Spleen (tissue), 7 donors: Measurements from ENCODE around the gene KCNAB1.

ENCODE experiments used
- POLR2A ChIP-seq, 3 donors: fragments of 450-650 bp; IDR thresholded peaks; one replicate each; pipeline ENCODE4 v1.5.1; 2017; ENCODE audit warnings: antibody characterized with exemption in 3 of 3, mild to moderate bottlenecking in 1 of 3
- POLR2AphosphoS5 ChIP-seq, 3 donors: sonication (generic); formaldehyde crosslinking; IDR thresholded peaks; one replicate each; pipeline ENCODE4 v1.5.1; 2017; ENCODE audit warnings: antibody characterized with exemption in 3 of 3
- TF ChIP-seq, protein P1 (sequence below), 11 experiments: fragments of 200-600 bp in 7 of 11; fragments of 450-650 bp in 4 of 11; sonication (generic) in 4 of 11; IDR thresholded peaks in 8 of 11; conservative IDR thresholded peaks in 3 of 11; 1 replicate in 7 of 11; 2 replicates in 4 of 11; pipeline versions ENCODE4 v1.4.0 to v1.8.0; 2016 to 2021; ENCODE audit warnings: antibody characterized with exemption in 11 of 11, inconsistent platforms in 4 of 11, mild to moderate bottlenecking in 1 of 11
- donor health status: DM: no; HTN: no; CAD: no; lungs with moderate emphysema.
- donor health status: DM: no; HTN: no; CAD: no.
- donor health status: DM: no; HTN: no; CAD: no.

DNA sequence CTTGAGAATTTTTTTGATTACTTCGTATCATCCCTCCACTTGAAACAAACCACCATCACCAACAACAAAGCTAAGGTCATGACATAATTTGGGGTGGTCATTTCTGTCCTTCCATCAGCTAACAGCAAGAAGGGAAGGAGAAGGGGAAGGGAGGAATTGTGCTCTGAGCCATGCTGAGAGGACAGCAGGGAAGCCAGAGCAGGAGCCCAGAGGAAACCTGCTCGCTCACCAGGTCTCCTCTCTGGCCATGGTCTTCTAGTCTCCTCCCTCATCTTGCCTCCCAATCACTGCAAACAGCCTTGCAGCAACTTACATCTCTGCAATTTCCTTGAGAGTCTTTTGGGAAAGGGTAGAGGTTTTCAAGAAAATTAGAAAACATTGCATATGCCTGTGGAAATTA lies 237.9 kb downstream of the KCNAB1 start:
- TF ChIP-seq, protein P1, sequence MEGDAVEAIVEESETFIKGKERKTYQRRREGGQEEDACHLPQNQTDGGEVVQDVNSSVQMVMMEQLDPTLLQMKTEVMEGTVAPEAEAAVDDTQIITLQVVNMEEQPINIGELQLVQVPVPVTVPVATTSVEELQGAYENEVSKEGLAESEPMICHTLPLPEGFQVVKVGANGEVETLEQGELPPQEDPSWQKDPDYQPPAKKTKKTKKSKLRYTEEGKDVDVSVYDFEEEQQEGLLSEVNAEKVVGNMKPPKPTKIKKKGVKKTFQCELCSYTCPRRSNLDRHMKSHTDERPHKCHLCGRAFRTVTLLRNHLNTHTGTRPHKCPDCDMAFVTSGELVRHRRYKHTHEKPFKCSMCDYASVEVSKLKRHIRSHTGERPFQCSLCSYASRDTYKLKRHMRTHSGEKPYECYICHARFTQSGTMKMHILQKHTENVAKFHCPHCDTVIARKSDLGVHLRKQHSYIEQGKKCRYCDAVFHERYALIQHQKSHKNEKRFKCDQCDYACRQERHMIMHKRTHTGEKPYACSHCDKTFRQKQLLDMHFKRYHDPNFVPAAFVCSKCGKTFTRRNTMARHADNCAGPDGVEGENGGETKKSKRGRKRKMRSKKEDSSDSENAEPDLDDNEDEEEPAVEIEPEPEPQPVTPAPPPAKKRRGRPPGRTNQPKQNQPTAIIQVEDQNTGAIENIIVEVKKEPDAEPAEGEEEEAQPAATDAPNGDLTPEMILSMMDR (IDR thresholded peaks at IDR 0.05 in 8 of 11, conservative IDR thresholded peaks at IDR 0.05 in 3 of 11), result no peak
- TF ChIP-seq POLR2A (IDR thresholded peaks at IDR 0.05) (no peak), POLR2AphosphoS5 (IDR thresholded peaks at IDR 0.05) (no peak)
